Measurements from ENCODE around the gene TCF7L1. TPM values are rescaled to one million over a fixed set of nuclear protein-coding genes. Genes with fewer than 3 reads are reported as not detected.

Gene TCF7L1
- total and polyA plus RNA-seq, 9 of the 15 experiments (the other 6 are each of a cell fraction or from before 2014, with no cell fraction given): 0.03 to 0.11 (median 0.07) TPM; not detected in 5

DNA sequence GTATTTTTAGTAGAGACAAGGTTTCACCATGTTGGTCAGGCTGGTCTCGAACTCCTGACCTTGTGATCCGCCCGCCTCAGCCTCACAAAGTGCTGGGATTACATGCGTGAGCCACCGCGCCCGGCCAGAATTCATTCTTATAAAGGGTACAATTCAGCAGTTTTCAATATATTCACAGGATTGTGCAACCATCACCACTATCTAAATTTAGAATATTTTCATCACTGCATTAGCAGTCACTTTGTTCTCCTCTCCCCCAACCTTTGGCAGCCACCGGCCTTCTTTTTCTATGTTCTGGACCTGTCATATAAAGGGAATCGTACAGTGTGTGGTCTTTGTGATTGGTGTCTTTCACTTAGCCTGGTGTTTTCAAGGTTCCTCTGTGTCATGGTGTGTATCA, 40.7 kb downstream of the TCF7L1 start:
- intact Hi-C loops (cut with micrococcal nuclease): no loop called here
- CTCF ChIA-PET (ENCODE audit: low intra/inter-chr PET ratio): no interaction called here
- Histone ChIP-seq H4K20me1 (replicated peaks; ENCODE audit: control insufficient read depth, insufficient read depth, low read length) (no peaks in the 10 kb centered on the region), H3K4me3 (no peak overlapping the region), H3K9ac (ENCODE audit: insufficient read depth in 1 of 2, low read depth in 2 of 2, low read length in 2 of 2) (no peak overlapping the region), H2AFZ (ENCODE audit: low read depth, low read length) (no peak overlapping the region), H3K9me3 (replicated peaks; ENCODE audit: control insufficient read depth, insufficient read depth, low read depth, low read length) (0 out of 2 replicates have a peak, but pooled peaks cover 1% of the 10 kb centered on the region), H3K27me3 (ENCODE audit: control insufficient read depth in 2 of 2, insufficient read depth in 2 of 2, low read length in 2 of 2) (peaks cover 27 to 68% of the 10 kb centered on the region in 2 experiments), H3K9me1 (ENCODE audit: control insufficient read depth, insufficient read depth, low read length) (no peaks in the 10 kb centered on the region), H3K4me1 (replicated peaks in 1 of 2; ENCODE audit: control insufficient read depth in 2 of 2, insufficient read depth in 2 of 2, low read length in 2 of 2) (no peaks in the 10 kb centered on the region), H3K36me3 (ENCODE audit: control insufficient read depth, insufficient read depth, low read length) (no peaks in the 10 kb centered on the region), H3K4me2 (ENCODE audit: insufficient read depth, low read length) (no peak overlapping the region), H3K79me2 (ENCODE audit: control insufficient read depth, insufficient read depth, low read length) (no peaks in the 10 kb centered on the region), H3K27ac (ENCODE audit: extremely low read depth, low read depth, low read length) (no peak overlapping the region)
- no peak for DNase-seq (ENCODE audit: extremely low read depth in 1 of 4, low spot score in 3 of 4)
- WGBS (ENCODE audit: insufficient coverage, low coverage, missing lambda C conversion rate): under 1% methylated on average over 9 of the region's 9 CpGs
- POLR2A ChIA-PET: no interaction called here
- in situ Hi-C loops (cut with MboI): no loop called here
- ATAC-seq: no peak
- no peak for FAIRE-seq
- BruUV-seq (replicated peaks): no TSS peak
- TF ChIP-seq CEBPB (tag; IDR thresholded peaks at IDR 0.05) (peak; percentile 65), ZNF3 (CRISPR knock-in tag; IDR thresholded peaks at IDR 0.05) (no peak)

DNA sequence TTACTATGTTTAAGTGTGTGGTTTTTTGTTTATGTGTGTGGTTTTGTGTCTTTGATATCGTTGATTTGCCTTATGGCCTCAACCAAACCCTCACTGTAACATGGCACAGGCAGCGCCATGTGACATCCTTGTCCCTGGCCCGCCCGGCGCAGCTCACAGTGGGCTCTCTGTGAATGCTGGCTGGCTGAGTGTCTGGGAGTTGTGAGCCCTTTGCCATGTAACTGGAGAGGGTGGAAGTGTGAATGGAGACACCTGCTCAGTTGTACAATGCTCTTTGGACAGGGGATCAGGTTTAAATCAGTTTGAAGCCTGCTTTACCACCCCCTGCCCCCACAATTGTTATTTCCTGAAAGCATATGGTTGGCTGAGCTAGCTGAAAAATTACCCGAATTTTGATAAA, 41.8 kb downstream of the TCF7L1 start:
- ATAC-seq (no peak), DNase-seq (ENCODE audit: extremely low read depth in 1 of 4, low spot score in 3 of 4) (no peak), FAIRE-seq (no peak)
- WGBS (ENCODE audit: insufficient coverage, low coverage, missing lambda C conversion rate): 0% methylated on average over 6 of the region's 6 CpGs
- in situ Hi-C loops (cut with MboI) (no loop called here), intact Hi-C loops (cut with micrococcal nuclease) (no loop called here)
- BruUV-seq (replicated peaks): no TSS peak
- Histone ChIP-seq H3K9ac (ENCODE audit: insufficient read depth in 1 of 2, low read depth in 2 of 2, low read length in 2 of 2) (no peak overlapping the region), H3K27ac (ENCODE audit: extremely low read depth, low read depth, low read length) (no peak overlapping the region), H3K9me3 (replicated peaks; ENCODE audit: control insufficient read depth, insufficient read depth, low read depth, low read length) (0 out of 2 replicates have a peak, but pooled peaks cover 1% of the 10 kb centered on the region), H3K4me3 (no peak overlapping the region), H3K27me3 (ENCODE audit: control insufficient read depth in 2 of 2, insufficient read depth in 2 of 2, low read length in 2 of 2) (peaks cover 27 to 68% of the 10 kb centered on the region in 2 experiments), H3K79me2 (ENCODE audit: control insufficient read depth, insufficient read depth, low read length) (no peaks in the 10 kb centered on the region), H3K4me1 (replicated peaks in 1 of 2; ENCODE audit: control insufficient read depth in 2 of 2, insufficient read depth in 2 of 2, low read length in 2 of 2) (no peaks in the 10 kb centered on the region), H2AFZ (ENCODE audit: low read depth, low read length) (no peak overlapping the region), H3K36me3 (ENCODE audit: control insufficient read depth, insufficient read depth, low read length) (no peaks in the 10 kb centered on the region), H3K4me2 (ENCODE audit: insufficient read depth, low read length) (no peak overlapping the region), H3K9me1 (ENCODE audit: control insufficient read depth, insufficient read depth, low read length) (no peaks in the 10 kb centered on the region), H4K20me1 (replicated peaks; ENCODE audit: control insufficient read depth, insufficient read depth, low read length) (no peaks in the 10 kb centered on the region)
- CTCF ChIA-PET (ENCODE audit: low intra/inter-chr PET ratio): no interaction called here
- POLR2A ChIA-PET: interaction anchor here (0.6 to 1.4 kb wide), 2 partner anchors 17 to 185 kb away, joined by 3 read pairs; no protein-coding TSS in a partner anchor
- TF ChIP-seq RBFOX2 (IDR thresholded peaks at IDR 0.05; ENCODE audit: low read depth, low read length) (no peak), ZNF133 (CRISPR knock-in tag; IDR thresholded peaks at IDR 0.05) (no peak), RBM14 (IDR thresholded peaks at IDR 0.05; ENCODE audit: borderline replicate concordance, insufficient read depth, low read depth, low read length) (no peak), FOXP1 (CRISPR knock-in tag; IDR thresholded peaks at IDR 0.05) (no peak), WHSC1 (IDR thresholded peaks at IDR 0.05; ENCODE audit: low read length) (no peak), ZNF717 (CRISPR knock-in tag; IDR thresholded peaks at IDR 0.05) (no peak), BHLHE40 (IDR thresholded peaks at IDR 0.05; ENCODE audit: low read length) (no peak), PHB2 (IDR thresholded peaks at IDR 0.05; ENCODE audit: low read depth) (no peak), POU5F1 (IDR thresholded peaks at IDR 0.05; ENCODE audit: borderline replicate concordance, low read depth, low read length, partially characterized antibody) (no peak), ZNF583 (CRISPR knock-in tag; IDR thresholded peaks at IDR 0.05) (no peak), CTBP1 (IDR thresholded peaks at IDR 0.05; ENCODE audit: borderline replicate concordance) (no peak), POLR2A (conservative IDR thresholded peaks at IDR 0.05) (no peak), SMARCE1 (IDR thresholded peaks at IDR 0.05) (no peak), HMG20A (CRISPR knock-in tag; conservative IDR thresholded peaks at IDR 0.05) (no peak)
- TF ChIP-seq, protein P1, sequence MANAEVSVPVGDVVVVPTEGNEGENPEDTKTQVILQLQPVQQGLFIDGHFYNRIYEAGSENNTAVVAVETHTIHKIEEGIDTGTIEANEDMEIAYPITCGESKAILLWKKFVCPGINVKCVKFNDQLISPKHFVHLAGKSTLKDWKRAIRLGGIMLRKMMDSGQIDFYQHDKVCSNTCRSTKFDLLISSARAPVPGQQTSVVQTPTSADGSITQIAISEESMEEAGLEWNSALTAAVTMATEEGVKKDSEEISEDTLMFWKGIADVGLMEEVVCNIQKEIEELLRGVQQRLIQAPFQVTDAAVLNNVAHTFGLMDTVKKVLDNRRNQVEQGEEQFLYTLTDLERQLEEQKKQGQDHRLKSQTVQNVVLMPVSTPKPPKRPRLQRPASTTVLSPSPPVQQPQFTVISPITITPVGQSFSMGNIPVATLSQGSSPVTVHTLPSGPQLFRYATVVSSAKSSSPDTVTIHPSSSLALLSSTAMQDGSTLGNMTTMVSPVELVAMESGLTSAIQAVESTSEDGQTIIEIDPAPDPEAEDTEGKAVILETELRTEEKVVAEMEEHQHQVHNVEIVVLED (CRISPR knock-in tag; IDR thresholded peaks at IDR 0.05): no peak
- TF ChIP-seq, protein P2, sequence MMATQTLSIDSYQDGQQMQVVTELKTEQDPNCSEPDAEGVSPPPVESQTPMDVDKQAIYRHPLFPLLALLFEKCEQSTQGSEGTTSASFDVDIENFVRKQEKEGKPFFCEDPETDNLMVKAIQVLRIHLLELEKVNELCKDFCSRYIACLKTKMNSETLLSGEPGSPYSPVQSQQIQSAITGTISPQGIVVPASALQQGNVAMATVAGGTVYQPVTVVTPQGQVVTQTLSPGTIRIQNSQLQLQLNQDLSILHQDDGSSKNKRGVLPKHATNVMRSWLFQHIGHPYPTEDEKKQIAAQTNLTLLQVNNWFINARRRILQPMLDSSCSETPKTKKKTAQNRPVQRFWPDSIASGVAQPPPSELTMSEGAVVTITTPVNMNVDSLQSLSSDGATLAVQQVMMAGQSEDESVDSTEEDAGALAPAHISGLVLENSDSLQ (IDR thresholded peaks at IDR 0.05): no peak

Data from K562 (cell line).